SK-N-SH (cell line): ENCODE results near the gene TAMM41. TPM values are rescaled to one million over a fixed set of nuclear protein-coding genes. Genes with fewer than 3 reads are reported as not detected.

ENCODE experiments used
- CTCF ChIA-PET: fragments of 300-600, 350-600 bp; formaldehyde crosslinking; extraction: SDS; loops from one replicate; lab custom pipeline; 2021; lab: Yijun Ruan, JAX
- POLR2A ChIA-PET: fragments of 350-600 bp; sonication (Branson Sonifier 250); formaldehyde crosslinking; extraction: SDS; loops from one replicate; lab custom pipeline; 2020; ENCODE audit warnings: antibody characterized with exemption, inconsistent platforms; lab: Yijun Ruan, JAX
- DNase-seq: peaks from one replicate; pipeline ENCODE4 v3.0.0; 2012
- H2AFZ ChIP-seq: fragments of 200-600 bp; sonication (generic); 2 replicates; pipeline ENCODE4 v1.8.1; 2016; ENCODE audit warnings: antibody characterized with exemption, mild to moderate bottlenecking, low read depth
- H3F3A ChIP-seq: fragments of 200-600 bp; sonication (generic); replicated peaks from 2 replicates; pipeline ENCODE3; 2016; ENCODE audit warnings: antibody characterized with exemption, mild to moderate bottlenecking; ENCODE audit not compliant: insufficient read depth
- H3K27ac ChIP-seq, 2 experiments: fragments of 200-500 bp in 1 of 2; fragments of 200-600 bp in 1 of 2; sonication (Bioruptor generic) in 1 of 2; sonication (generic), shearing (Covaris generic) in 1 of 2; 2 replicates each; pipeline versions ENCODE4 v1.5.1 to v1.6.1; 2014 to 2016; ENCODE audit warnings: low read depth in 2 of 2, inconsistent platforms in 1 of 2, low read length in 1 of 2, mild to moderate bottlenecking in 1 of 2, mixed read lengths in 1 of 2
- H3K27me3 ChIP-seq: fragments of 200-600 bp; sonication (generic), shearing (Covaris generic); 2 replicates; pipeline ENCODE4 v1.6.1; 2016; ENCODE audit warnings: mixed run types; ENCODE audit not compliant: insufficient read depth
- H3K36me3 ChIP-seq, 2 experiments: fragments of 200-500 bp in 1 of 2; fragments of 200-600 bp in 1 of 2; sonication (Bioruptor generic) in 1 of 2; sonication (generic) in 1 of 2; replicated peaks in 1 of 2; 2 replicates each; pipeline versions ENCODE3 to v1.5.1; 2014 to 2016; ENCODE audit warnings: low read length in 1 of 2, mild to moderate bottlenecking in 1 of 2; ENCODE audit not compliant: insufficient read depth in 2 of 2, control insufficient read depth in 1 of 2
- H3K4me1 ChIP-seq, 2 experiments: fragments of 200-500 bp in 1 of 2; fragments of 200-600 bp in 1 of 2; sonication (Bioruptor generic) in 1 of 2; sonication (generic), shearing (Covaris generic) in 1 of 2; 2 replicates each; pipeline versions ENCODE4 v1.5.1 to v1.6.1; 2014 to 2016; ENCODE audit warnings: low read depth in 1 of 2, low read length in 1 of 2, mixed run types in 1 of 2; ENCODE audit not compliant: insufficient read depth in 2 of 2, control insufficient read depth in 1 of 2
- H3K4me2 ChIP-seq: fragments of 200-600 bp; sonication (generic), shearing (Covaris generic); 2 replicates; pipeline ENCODE4 v1.6.1; 2017; ENCODE audit warnings: mixed run types
- H3K4me3 ChIP-seq, 2 experiments: fragments of 200-500 bp in 1 of 2; fragments of 200-600 bp in 1 of 2; sonication (Bioruptor generic) in 1 of 2; sonication (generic), shearing (Covaris generic) in 1 of 2; 2 replicates each; pipeline versions ENCODE4 v1.5.1 to v1.8.1; 2014 to 2016; ENCODE audit warnings: low read depth in 2 of 2, inconsistent platforms in 1 of 2, low read length in 1 of 2, mild to moderate bottlenecking in 1 of 2, mixed read lengths in 1 of 2, moderate library complexity in 1 of 2
- H3K79me2 ChIP-seq: fragments of 200-600 bp; sonication (generic); 2 replicates; pipeline ENCODE4 v1.8.1; 2017; ENCODE audit warnings: mild to moderate bottlenecking; ENCODE audit not compliant: insufficient read depth
- H3K9ac ChIP-seq: fragments of 200-600 bp; sonication (generic); 2 replicates; pipeline ENCODE4 v1.6.1; 2017; ENCODE audit warnings: mixed run types
- H3K9me2 ChIP-seq: fragments of 200-600 bp; sonication (generic); 2 replicates; pipeline ENCODE4 v1.6.1; 2017; ENCODE audit warnings: mixed run types
- H3K9me3 ChIP-seq: fragments of 200-600 bp; sonication (generic); 2 replicates; pipeline ENCODE4 v1.6.1; 2017; ENCODE audit warnings: mixed run types, mild to moderate bottlenecking, moderate library complexity
- H4K20me1 ChIP-seq: fragments of 200-600 bp; sonication (generic); 2 replicates; pipeline ENCODE4 v1.6.1; 2017; ENCODE audit warnings: mild to moderate bottlenecking, mixed run types; ENCODE audit not compliant: insufficient read depth
- ELF1 ChIP-seq: IDR thresholded peaks from 2 replicates; pipeline ENCODE4 v1.4.0; 2012
- EZH2phosphoT487 ChIP-seq: fragments of 200-600 bp; sonication (generic); IDR thresholded peaks from 2 replicates; pipeline ENCODE4 v1.6.1; 2017; ENCODE audit warnings: low read depth, mixed run types, mild to moderate bottlenecking, antibody characterized with exemption, moderate library complexity, borderline replicate concordance
- FOSL2 ChIP-seq: IDR thresholded peaks from 2 replicates; pipeline ENCODE4 v1.4.0; 2012; ENCODE audit warnings: low read depth, mild to moderate bottlenecking, moderate library complexity, borderline replicate concordance
- IRF3 ChIP-seq: fragments of 150-350 bp; IDR thresholded peaks from 2 replicates; pipeline ENCODE4 v1.6.1; 2016; ENCODE audit warnings: mild to moderate bottlenecking, low read depth, low read length
- MAX ChIP-seq: IDR thresholded peaks from 2 replicates; pipeline ENCODE4 v1.4.0; 2012; ENCODE audit warnings: low read depth
- MEF2A ChIP-seq: IDR thresholded peaks from 2 replicates; pipeline ENCODE4 v1.4.0; 2012; ENCODE audit warnings: low read depth, borderline replicate concordance
- MXI1 ChIP-seq: IDR thresholded peaks from 2 replicates; pipeline ENCODE4 v1.6.1; 2012; ENCODE audit warnings: mild to moderate bottlenecking, low read depth, low read length, improper control_type of control experiment
- NRF1 ChIP-seq: IDR thresholded peaks from 2 replicates; pipeline ENCODE4 v1.6.1; 2012; ENCODE audit warnings: low read depth, mild to moderate bottlenecking, low read length
- REST ChIP-seq: IDR thresholded peaks from 2 replicates; pipeline ENCODE4 v1.6.1; 2012; ENCODE audit warnings: mild to moderate bottlenecking, low read depth, low read length, moderate library complexity
- SMC3 ChIP-seq: IDR thresholded peaks from 2 replicates; pipeline ENCODE4 v1.6.1; 2012; ENCODE audit warnings: low read depth, low read length, improper control_type of control experiment
- TCF12 ChIP-seq: IDR thresholded peaks from 2 replicates; pipeline ENCODE4 v1.4.0; 2012
- TEAD4 ChIP-seq: IDR thresholded peaks from 2 replicates; pipeline ENCODE4 v1.4.0; 2012; ENCODE audit warnings: mild to moderate bottlenecking, borderline replicate concordance; ENCODE audit not compliant: insufficient read depth
- YY1 ChIP-seq: IDR thresholded peaks from 2 replicates; pipeline ENCODE4 v1.4.0; 2012; ENCODE audit warnings: low read depth, mild to moderate bottlenecking
- ZBTB33 ChIP-seq: IDR thresholded peaks from 2 replicates; pipeline ENCODE4 v1.4.0; 2012; ENCODE audit warnings: low read depth, borderline replicate concordance
- WGBS: methylation state at CpG from one replicate; pipeline ENCODE4 v1.1.6; 2017; ENCODE audit warnings: low lambda C conversion rate; 5-methylcytosine and 5-hydroxymethylcytosine counted together
- polyA plus RNA-seq, 3 experiments: library from polyadenylated mRNA; depleted of rRNA; stranded (reverse); fragments of >200 nt; gene quantifications; 2 replicates each; pipeline ENCODE4 v1.2.3, GENCODE V29; 2012

Gene TAMM41
- polyA plus RNA-seq, 1 of the 3 experiments (the other 2 are of a cell fraction), result 14.3 TPM

GRCh38 chr3:11819146-11819689 lies 27.5 kb downstream of the TAMM41 start (continued):
- no peak for TF ChIP-seq ZBTB33

- POLR2A ChIA-PET, result no interaction called here
- Histone ChIP-seq H3K79me2 (no peaks in the 10 kb centered on the region), H3K27me3 (no peaks in the 10 kb centered on the region), H3K27ac (no peak overlapping the region), H2AFZ (no peak overlapping the region), H3K36me3 (peaks cover 27 to 49% of the 10 kb centered on the region in 2 experiments), H3K9ac (no peak overlapping the region), H3K4me3 (no peak overlapping the region), H4K20me1 (no peaks in the 10 kb centered on the region), H3K9me3 (no peaks in the 10 kb centered on the region), H3K4me2 (no peak overlapping the region), H3K4me1 (no peaks in the 10 kb centered on the region; a peak in 1 of 4 replicates), H3F3A (peaks cover 6% of the 10 kb centered on the region), H3K9me2 (no peaks in the 10 kb centered on the region)
- WGBS, result 82% methylated on average over 5 of the region's 5 CpGs
- DNase-seq, result peak; percentile 27
- TF ChIP-seq TEAD4 (no peak), ELF1 (no peak), NRF1 (no peak), FOSL2 (no peak), IRF3 (no peak), YY1 (no peak), TCF12 (no peak), MXI1 (no peak), MEF2A (no peak), MAX (no peak), EZH2phosphoT487 (no peak), SMC3 (no peak), REST (no peak)
- CTCF ChIA-PET, result interaction anchor here (1.1 to 2.3 kb wide), 5 partner anchors 10 to 180 kb away, joined by 3 to 15 read pairs (median 5); no protein-coding TSS in a partner anchor
Measured at GRCh38 chr3:11818033-11818432, 28.7 kb downstream of the TAMM41 start.
